HG03103 (cell line): ENCODE results near the gene MYL3.

Experiments used
- ATAC-seq: cut with Tn5 transposase; IDR thresholded peaks from one replicate; pipeline ENCODE4 v1.9.1; 2021; ENCODE audit warnings: low read depth; ENCODE audit not compliant: unreplicated experiment

Gene MYL3

DNA sequence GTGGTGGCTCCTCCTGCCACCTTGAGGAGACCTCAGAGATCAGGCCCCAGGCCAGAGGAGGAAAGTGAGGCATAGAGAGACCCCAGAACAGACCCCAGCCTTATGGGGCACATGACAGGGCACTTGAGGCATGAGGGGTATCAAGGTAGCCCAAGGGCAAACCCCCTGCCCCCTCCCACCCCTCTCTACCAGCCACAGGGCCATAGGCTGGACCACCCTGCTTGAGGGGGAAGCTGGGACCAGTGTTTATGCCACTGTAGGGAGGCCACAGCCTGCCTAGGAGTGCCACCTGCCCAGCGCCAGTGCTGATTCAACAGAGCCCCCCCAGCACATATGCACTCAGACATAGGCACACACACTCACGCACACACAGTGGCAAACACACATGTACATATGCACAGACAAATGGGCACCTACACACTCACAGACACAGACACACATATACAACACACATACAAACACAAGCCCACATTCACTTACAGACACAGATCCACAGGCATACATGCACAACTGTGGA, 10.3 kb downstream of the MYL3 start:
- no peak for ATAC-seq

DNA sequence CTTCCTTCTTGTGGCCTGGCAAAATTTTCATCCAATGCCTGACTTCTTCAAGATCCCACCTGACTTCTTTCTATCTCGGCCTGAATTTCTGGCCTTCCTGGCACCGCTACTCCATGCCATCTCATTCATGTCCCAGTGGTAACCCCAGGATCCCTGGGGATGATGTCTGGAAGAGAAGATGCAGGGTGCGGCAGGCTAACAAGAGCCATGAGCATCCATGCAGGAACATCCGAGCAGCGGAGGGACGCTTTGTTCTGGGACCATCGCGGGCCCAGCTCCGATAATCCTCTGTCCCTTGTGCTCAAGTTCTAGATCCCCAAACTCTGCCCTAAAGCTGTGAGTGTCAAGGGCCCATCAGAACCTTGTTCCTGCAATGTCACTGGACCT, 10.9 kb downstream of the MYL3 start:
- no peak for ATAC-seq

DNA sequence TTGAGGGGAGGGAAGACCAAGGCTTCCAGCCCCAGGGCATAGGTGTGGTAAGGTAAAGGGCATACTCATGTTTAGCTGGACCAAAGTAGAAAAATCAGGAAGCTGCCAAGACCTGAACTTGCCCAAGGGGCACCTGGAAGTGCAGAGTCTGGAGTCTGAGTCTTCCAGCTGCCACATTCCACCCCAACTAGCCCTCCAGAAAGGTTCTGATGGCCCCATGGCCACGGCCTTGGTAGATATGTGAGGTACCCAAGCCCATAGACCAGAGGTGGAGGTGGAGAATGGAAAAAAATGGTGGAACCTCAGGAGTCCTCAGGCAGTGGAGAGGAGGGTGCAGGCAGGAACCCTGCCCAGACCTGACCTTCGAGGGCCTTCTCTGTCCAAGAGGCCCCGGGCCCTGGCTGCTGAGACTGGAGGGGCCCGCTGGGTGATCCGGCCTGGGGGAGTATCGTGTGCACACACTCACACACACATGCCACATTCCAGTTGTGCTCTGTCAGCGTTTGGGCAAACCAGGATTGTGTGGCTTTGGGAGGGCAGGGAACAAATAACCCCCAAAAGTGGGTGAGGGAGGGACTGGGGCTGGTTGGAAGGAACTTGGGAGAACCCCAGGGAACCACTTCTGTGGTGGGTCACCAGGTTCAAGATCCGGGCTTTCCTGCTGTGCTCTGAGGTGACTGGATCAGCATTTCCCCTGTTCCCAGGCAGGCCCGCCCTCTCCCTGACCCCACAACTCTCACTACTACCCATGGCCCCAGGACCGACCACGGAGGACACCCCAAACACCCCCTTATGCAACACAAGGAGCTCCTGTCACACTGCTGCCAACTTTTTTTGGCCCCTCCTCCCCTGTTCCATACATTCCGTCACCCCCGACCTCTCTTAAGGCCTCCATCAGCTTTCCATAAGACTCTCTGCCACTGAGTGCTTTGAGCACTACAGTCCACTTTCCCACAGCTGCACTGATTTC, 11.6 kb downstream of the MYL3 start:
- no peak for ATAC-seq

DNA sequence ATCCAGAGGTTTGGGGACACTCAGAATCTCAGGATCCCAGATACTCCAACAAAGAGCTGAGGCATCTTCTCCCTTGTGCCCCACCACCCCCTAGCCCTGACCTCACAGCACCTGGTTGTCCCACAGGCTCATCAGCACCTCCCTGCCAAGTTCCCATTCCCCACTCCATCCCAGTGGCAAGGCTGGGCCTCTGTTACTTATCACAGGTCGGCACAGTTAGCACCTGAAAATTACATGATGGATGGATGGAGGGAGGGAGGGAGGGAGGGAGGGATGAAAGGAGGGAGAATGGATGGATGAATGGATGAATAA, 12.8 kb downstream of the MYL3 start:
- no peak for ATAC-seq

DNA sequence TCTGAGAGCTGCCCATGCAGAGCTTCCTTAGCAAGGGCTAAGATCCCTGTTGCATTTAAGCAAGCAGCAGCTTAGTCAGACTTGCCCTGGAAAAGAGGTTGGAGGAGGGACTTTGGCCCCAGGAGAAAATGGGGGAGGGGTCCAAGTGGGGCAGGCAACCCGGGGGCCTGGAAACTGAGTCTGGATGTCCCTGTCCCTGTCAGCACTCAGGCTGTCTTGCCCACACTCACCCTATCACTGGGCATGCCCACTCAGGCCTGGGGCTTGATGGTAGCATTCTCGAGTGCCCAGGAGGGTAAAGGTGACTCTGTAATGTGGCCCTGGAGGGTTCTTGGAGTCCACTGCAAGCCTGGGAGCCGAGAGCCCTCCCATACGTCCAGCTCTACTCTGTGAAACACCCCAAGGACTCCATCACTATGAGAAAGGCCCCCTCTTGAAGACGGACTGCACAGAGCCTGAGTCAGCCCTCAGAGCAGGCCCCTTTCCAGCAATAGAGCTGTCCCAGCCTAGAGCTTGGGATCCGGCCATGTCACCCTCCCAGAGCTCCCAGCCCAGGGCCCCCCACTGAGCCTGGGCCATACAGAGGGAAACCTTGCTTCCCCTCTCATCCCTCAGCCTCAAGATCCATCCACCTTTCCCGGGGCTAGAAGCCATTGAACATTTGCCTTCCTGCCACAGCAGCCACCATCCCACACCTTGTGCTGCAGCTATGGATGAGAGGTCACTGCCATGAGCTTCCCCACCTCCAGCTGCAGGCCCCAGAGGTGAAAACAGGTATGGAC, 13.4 kb downstream of the MYL3 start:
- no peak for ATAC-seq

DNA sequence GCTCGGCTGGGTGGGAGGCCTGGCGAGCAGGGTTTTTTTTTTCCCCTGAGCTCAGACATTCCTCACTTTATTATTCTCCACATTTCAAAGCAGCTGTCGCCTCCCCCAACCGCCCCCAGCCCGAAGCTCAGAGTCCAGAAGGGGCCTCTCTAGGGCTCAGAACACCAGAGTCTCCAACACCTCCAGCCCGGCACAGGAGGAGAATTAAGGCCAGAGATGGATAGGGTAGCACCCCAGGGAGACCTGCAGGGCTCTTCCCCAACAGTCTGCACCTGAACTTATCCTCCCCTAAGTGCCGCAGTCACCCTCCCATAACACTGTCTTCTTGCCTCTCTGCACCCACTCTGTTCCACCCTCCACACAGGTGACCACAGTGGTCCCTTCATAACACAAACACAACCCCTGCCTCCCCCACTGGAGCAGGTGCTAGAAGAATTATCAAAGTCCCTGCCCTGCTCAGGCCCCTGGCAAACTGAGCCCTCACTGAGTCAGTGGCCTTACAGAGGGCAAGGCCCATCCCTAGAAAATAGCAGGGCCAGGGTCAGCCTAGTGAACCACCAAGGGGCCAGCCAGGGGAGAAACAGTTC, 14.1 kb downstream of the MYL3 start:
- no peak for ATAC-seq

DNA sequence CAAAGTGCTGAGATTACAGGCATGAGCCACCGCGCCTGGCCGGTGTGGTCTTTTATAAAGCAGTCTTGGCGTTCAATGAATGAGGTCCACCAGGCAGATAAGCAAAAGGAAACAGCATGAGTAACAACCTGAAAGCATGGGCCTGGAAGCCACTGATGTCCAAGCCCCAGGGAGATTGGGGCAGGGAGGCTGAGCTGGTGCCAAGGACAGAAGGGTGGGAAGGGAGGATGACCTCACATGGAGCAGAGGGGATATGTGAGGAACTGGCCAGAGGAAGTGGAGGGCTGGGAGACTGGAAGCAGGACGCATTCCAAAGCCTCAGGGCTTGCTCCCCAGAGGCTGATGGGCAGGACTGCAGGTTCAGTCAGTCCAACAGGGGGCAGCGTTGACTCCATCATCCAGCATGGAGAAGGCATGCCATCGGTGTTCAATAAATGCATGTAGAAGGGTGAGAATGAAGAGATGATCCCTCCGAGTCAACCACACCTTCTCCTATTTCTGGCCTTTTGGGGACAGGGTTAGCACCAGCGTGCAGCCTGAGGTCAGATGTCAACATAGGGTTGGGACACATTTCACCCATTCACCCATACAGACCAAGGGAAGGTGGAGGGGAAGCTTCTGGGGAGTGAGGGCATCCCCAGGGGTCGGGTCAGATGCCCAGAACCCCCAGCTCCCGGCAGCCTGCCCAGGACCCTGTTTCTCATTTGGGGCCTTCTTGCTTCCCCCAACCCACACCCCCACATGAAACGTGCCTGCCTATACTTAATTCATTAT, 14.8 kb downstream of the MYL3 start:
- ATAC-seq = no peak

DNA sequence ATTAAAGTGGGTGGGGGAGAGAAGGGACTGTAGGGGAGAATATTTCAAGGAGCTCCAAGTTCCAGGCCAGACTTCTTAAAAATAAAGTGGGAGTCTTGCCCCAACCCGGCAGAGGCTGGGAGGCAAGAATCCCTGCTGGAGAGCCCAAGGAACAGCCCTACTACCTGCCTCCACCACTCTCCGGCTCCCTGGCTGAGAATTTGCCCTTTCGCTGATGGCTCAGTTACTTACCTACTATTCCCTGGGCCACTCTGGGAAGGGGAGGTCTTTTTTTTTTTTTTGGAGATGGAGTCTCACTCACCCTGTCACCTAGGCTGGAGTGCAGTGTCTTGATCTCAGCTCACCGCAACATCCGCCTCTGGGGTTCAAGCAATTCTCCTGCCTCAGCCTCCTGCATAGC, 15.5 kb downstream of the MYL3 start:
- ATAC-seq = no peak

DNA sequence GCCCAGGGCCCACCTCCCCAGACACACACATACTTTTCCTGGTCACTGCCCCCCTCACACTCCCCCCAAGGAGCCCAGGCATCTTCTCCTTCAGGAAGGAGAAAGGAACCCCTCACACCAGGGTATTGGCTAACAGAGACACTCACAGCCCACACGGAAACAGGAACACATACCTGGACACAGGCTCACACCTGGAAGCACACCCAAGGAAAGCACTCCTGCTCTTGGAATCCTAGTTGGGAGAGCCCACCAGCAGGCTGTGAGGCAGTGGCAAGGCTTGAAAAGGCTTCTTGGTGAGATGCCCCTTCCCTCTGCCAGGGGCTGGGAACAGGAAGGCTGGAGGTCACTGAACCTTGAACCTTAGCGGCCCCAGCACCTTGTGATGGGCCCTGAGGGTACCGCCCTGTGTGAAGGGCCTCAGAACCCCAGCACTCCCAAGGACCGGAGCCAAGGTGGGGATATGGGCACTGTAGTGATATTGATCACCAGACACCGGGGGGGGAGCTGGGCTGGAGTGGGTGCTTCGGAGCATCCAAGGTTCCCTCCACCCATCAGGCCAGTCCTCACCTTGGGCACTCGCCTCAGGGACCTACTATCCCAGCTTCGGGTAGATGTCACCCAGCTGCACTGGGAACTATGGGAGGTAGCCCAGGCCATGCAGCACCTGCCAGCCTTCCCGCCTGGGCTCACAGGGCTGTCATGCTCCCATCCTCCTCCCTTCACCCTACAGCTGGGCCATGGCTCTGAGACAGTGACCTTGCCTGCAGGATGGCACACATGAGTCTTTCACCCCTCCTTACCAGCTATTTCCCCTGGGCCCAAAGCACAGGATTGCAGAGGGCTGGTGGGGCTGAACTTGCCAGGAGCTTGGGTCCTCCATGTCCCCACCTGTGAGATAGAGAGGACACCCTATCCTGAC, 16.4 kb downstream of the MYL3 start:
- no peak for ATAC-seq

DNA sequence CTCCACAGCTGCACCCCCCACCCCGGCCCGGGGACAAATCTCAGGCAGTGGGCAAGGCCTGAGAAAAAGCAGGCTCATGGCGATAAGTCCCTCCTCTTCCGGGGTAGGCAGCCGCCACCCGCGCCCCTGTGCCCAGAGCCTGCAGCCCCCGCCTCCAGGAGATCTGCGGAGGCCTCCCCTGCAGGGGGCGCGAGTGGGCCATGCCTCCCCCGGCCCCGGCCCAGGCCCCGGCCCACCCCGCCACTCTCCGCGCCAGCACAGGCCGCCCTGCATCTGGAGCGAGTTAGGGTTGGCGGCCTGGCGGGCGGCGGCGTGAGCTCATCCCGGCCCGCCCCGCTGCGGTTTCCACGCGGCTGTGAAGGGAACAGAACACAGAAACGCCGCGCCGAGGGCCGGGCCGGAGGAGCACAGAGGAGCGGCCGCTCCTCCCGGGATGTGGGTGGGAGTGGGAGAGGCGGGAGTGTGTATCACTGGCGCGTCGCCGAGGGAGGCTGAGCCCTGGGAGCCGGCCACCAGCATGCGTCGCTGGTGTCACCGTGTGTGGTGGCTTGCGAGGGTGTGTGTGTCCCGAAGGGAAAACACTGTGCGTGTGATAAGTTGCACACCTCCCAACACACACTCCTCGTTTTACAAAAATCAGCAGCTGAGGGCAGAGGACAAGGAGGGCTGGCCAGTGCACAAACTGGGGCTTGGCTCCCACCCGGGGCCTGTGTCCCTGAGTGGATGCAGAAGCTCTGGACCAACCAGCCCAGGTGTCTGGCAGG, 17.2 kb downstream of the MYL3 start:
- ATAC-seq = peak; percentile 70

DNA sequence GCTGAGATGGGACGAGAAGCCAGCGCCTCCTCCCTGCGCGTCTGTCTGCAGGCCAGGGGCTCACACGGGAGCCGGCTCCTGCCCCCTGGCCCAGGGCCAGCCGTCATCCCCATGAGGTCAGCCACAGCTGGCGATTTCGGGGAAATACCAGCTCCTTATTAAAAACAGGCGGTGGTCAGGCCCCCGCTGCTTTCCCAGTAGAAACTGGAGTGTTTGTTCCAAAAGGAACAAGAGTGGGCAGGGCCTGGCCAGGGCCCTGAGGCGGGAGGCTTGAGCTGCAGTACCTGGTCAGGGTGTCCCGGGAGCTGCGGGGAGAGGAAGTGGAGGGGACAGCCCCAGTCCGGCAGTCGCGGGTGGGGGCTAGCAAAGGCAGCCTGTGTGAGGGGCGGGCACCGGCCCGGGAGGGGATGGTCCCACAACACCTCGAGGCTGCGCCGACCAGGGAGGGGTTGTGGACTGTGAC, 17.8 kb downstream of the MYL3 start:
- peak; percentile 39 for ATAC-seq

DNA sequence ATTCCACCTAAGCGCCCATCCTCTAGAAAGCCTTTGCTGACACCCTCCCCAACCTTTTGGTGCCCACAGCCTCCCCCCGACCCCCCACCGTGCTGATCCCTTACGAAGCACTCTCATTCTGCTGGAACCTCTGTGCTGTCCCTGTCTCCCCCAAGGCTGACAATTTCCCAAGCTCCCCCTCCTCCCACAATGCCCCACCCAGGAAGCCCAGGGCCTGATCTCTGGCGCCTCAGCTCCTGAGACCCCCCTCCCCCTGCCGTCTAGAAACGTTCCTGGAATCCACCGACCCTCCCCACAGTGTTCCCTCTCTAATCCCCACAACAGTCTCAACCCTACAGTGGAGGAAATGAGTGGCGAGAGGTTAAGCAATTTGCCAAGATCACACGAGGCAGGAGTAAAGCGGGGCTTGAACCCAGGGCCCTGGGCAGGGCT, 18.3 kb downstream of the MYL3 start:
- ATAC-seq = no peak

DNA sequence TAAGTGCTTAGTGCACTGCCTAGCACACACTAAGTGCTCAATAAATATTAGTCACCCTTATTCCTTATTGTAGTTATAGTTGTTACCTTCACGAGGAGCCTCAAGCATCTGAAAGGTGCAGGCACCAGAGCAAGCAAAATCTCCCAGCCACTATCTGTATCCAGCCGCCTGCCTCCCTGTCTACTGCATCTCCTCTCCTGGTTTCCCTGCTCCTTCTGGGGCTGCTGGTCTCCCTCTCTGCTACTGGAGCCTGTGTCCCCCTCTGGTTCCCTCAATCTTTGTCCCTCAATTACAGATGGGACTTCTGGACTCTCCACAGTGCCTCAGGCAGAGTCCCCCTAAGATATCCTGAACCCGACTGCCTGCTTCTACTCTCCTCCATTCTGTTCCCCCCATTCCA, 18.8 kb downstream of the MYL3 start:
- no peak for ATAC-seq

DNA sequence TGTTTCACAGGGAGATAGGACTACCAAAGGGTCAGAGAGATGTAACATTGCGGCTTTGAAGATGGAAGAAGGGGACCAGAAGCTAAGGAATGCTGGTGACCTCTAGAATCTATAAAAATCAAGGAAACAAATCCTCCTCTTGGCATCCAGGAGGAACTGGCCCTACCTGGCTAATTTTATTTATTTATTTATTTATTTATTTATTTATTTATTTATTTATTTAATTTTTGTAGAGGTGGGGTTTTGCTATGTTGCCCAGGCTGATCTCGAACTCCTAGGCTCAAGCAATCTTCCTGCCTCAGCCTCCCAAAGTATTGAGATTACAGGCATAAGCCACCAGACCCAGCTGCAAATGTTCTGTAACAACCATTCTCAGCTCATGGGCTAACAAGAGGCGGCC, 19.7 kb downstream of the MYL3 start:
- ATAC-seq = no peak

DNA sequence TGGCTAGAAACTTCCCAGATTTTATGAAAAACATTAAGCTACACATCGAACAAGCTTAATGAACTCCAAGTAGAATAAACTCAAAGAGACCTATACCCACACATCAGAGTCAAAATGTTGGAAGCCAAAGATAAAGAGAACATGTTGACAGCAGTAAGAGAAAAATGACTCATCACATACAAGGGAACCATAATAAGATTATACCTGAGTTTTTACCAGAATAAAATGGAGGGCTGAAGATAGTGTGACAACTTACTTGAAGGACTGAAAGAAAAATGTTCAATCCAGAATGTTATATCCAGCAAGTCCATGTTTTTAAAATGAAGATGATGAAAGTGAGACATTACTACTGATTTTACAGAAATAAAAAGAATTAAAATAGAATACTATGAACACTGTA, 22.8 kb downstream of the MYL3 start:
- no peak for ATAC-seq

DNA sequence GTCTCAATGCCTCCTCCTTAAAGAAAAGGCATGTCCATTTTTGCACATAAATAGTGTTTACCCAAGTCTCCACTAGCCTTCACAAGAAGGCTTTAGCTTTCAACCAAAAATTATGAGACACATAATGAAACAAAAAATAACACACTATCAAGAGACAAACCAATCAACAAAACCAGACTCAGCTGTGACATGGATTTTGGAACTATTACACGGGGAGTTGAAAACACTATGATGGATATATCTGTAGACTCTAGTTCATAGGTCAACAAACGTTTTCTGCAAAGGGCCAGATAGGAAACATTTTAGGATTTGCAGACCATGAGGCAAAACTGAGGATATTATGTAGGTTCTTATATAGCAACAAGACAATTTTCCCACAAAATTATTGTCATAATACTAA, 24.9 kb downstream of the MYL3 start:
- ATAC-seq = no peak

DNA sequence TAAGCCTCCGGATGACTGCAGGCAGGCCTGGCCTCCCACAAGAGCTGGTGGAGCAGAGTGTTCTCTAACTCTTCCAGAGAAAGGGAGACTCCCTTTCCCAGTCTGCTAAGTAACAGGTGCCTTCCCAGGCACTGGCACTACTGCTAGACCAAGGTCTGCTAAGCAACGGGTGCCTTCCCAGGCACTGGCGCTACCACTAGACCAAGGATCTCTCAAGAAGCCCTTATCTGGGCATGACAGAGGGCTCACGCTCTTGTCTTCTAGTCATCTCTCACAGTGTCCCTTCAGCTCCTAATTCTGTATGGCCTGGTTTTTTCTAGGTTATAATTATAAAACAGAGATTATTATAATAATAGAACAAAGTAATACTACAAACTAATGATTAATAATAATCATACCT, 27.8 kb downstream of the MYL3 start:
- ATAC-seq = no peak

DNA sequence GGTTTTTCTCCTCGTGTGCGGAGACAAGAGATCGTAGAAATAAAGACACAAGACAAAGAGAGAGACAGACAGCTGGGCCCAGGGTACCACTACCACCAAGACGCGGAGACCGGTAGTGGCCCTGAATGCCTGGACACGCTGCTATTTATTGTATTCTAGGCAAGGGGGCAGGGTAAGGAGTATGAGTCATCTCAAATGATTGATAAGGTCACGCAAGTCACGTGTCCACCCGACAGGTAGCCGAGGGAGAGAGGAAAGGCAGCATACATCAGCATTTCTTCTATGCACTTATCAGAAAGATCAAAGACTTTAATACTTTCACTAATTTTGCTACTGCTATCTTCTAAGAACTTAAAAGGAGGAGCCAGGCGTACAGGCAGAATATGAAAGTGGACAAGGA, 28.2 kb downstream of the MYL3 start:
- ATAC-seq = no peak
